HEK293T (cell line): Measurements from ENCODE around the gene RNF217.
"Not testable (repeated sequence)": the region's sequence is repeated elsewhere in the genome, so short reads cannot be mapped to it uniquely, and the experiment has no call there.

Experiments
- CTCF ChIA-PET: fragments of 350-600 bp; formaldehyde crosslinking; extraction: SDS; loops from one replicate; lab custom pipeline; 2021; ENCODE audit warnings: antibody characterized with exemption, inconsistent platforms; lab: Yijun Ruan, JAX
- POLR2A ChIA-PET: fragments of 350-600 bp; formaldehyde crosslinking; extraction: SDS; loops from one replicate; lab custom pipeline; 2020; ENCODE audit warnings: antibody characterized with exemption, inconsistent platforms; lab: Yijun Ruan, JAX
- DNase-seq: peaks from one replicate; pipeline ENCODE4 v3.0.0; 2012; ENCODE audit warnings: mixed read lengths; ENCODE audit errors: extremely low spot score
- ARNT ChIP-seq: fragments of 450-650 bp; IDR thresholded peaks from 2 replicates; pipeline ENCODE4 v1.6.1; 2017; ENCODE audit warnings: mild to moderate bottlenecking
- BHLHE40 ChIP-seq: fragments of 450-650 bp; IDR thresholded peaks from 2 replicates; pipeline ENCODE4 v1.6.1; 2016; ENCODE audit warnings: mild to moderate bottlenecking, moderate library complexity, borderline replicate concordance
- CTBP1 ChIP-seq: fragments of 450-650 bp; IDR thresholded peaks from 2 replicates; pipeline ENCODE4 v1.6.1; 2016; ENCODE audit warnings: borderline replicate concordance
- ELF4 ChIP-seq: fragments of 450-650 bp; IDR thresholded peaks from 2 replicates; pipeline ENCODE4 v1.6.1; 2017; ENCODE audit warnings: antibody characterized with exemption
- FOXA1 ChIP-seq: fragments of 450-650 bp; IDR thresholded peaks from 2 replicates; pipeline ENCODE4 v1.6.1; 2016; ENCODE audit warnings: mild to moderate bottlenecking
- FOXK2 ChIP-seq: fragments of 450-650 bp; IDR thresholded peaks from 2 replicates; pipeline ENCODE4 v1.6.1; 2016; ENCODE audit warnings: mild to moderate bottlenecking
- FOXM1 ChIP-seq: fragments of 450-650 bp; IDR thresholded peaks from 2 replicates; pipeline ENCODE4 v1.6.1; 2017; ENCODE audit warnings: mild to moderate bottlenecking, borderline replicate concordance
- HDGF ChIP-seq: fragments of 450-650 bp; IDR thresholded peaks from 2 replicates; pipeline ENCODE4 v1.6.1; 2017; ENCODE audit warnings: antibody characterized with exemption, borderline replicate concordance
- L3MBTL2 ChIP-seq: fragments of 450-650 bp; conservative IDR thresholded peaks from 2 replicates; pipeline ENCODE4 v1.6.1; 2016; ENCODE audit warnings: mild to moderate bottlenecking
- LEF1 ChIP-seq: fragments of 450-650 bp; IDR thresholded peaks from 2 replicates; pipeline ENCODE4 v1.6.1; 2017; ENCODE audit warnings: mild to moderate bottlenecking, borderline replicate concordance
- NFRKB ChIP-seq: fragments of 450-650 bp; IDR thresholded peaks from 2 replicates; pipeline ENCODE4 v1.6.1; 2016; ENCODE audit warnings: mild to moderate bottlenecking, moderate library complexity
- PKNOX1 ChIP-seq: fragments of 450-650 bp; IDR thresholded peaks from 2 replicates; pipeline ENCODE4 v1.6.1; 2016
- SP1 ChIP-seq: fragments of 450-650 bp; IDR thresholded peaks from 2 replicates; pipeline ENCODE4 v1.6.1; 2017
- SUZ12 ChIP-seq: fragments of 450-650 bp; IDR thresholded peaks from 2 replicates; pipeline ENCODE4 v1.6.1; 2016; ENCODE audit warnings: mild to moderate bottlenecking
- TARDBP ChIP-seq: fragments of 450-650 bp; IDR thresholded peaks from 2 replicates; pipeline ENCODE4 v1.6.1; 2016
- ZNF384 ChIP-seq: fragments of 450-650 bp; IDR thresholded peaks from 2 replicates; pipeline ENCODE4 v1.6.1; 2016

The RNF217 gene

GRCh38 chr6:125020385-125020784 is 58.1 kb downstream of the RNF217 start:
- TF ChIP-seq ZNF384 (no peak), SUZ12 (no peak), CTBP1 (no peak), ARNT (no peak), PKNOX1 (no peak), FOXA1 (no peak), L3MBTL2 (no peak), FOXM1 (no peak), FOXK2 (no peak), SP1 (no peak), ELF4 (no peak)
- ChIA-PET CTCF (interaction anchor here (0.6 kb wide), 1 partner anchor 1021 kb away, joined by 3 read pairs; no protein-coding TSS in a partner anchor), POLR2A (no interaction called here)
- no peak for DNase-seq

- DNase-seq, result no peak
- ChIA-PET CTCF (no interaction called here), POLR2A (no interaction called here)
These were observed 60.3 kb downstream of the RNF217 start for GRCh38 chr6:125022391-125022989.

GRCh38 chr6:125025164-125025854 is 63.1 kb downstream of the RNF217 start:
- TF ChIP-seq TARDBP (no peak), SP1 (no peak), CTBP1 (no peak), FOXK2 (no peak), FOXA1 (no peak), SUZ12 (no peak), ZNF384 (no peak), FOXM1 (no peak), ARNT (no peak), LEF1 (no peak), ELF4 (no peak), NFRKB (no peak), PKNOX1 (no peak), L3MBTL2 (no peak), HDGF (no peak), BHLHE40 (no peak)
- POLR2A ChIA-PET, result interaction anchor here (1.0 kb wide), 1 partner anchor 25 kb away, joined by 3 read pairs; no protein-coding TSS in a partner anchor
- CTCF ChIA-PET, result no interaction called here
- no peak for DNase-seq

More at GRCh38 chr6:125022391-125022989, 60.3 kb downstream of the RNF217 start:
- TF ChIP-seq FOXK2, result no peak
- TF ChIP-seq SUZ12, result no peak
- no peak for TF ChIP-seq ARNT
- TF ChIP-seq NFRKB, result no peak
- TF ChIP-seq FOXA1, result no peak
- no peak for TF ChIP-seq LEF1
- TF ChIP-seq HDGF, result no peak

- TF ChIP-seq ZNF384, result no peak
These were observed 65.0 kb downstream of the RNF217 start for GRCh38 chr6:125027287-125027686.

GRCh38 chr6:125030969-125031368 is 68.7 kb downstream of the RNF217 start:
- ChIA-PET POLR2A (no interaction called here), CTCF (no interaction called here)
- no peak for DNase-seq
- TF ChIP-seq ELF4 (no peak), SUZ12 (no peak)

More at GRCh38 chr6:125027287-125027686, 65.0 kb downstream of the RNF217 start:
- no peak for DNase-seq
- ChIA-PET POLR2A (no interaction called here), CTCF (no interaction called here)

- TF ChIP-seq HDGF (no peak), ZNF384 (no peak), FOXK2 (no peak), TARDBP (no peak), SP1 (no peak), ELF4 (no peak), ARNT (no peak), FOXM1 (no peak), CTBP1 (no peak), FOXA1 (no peak), BHLHE40 (no peak), L3MBTL2 (no peak)
These were observed 69.1 kb downstream of the RNF217 start for GRCh38 chr6:125031385-125031784.

GRCh38 chr6:125034929-125035328 is 72.7 kb downstream of the RNF217 start:
- POLR2A ChIA-PET, DNase-seq: not testable (repeated sequence)
- CTCF ChIA-PET, result interaction anchor here (1.0 kb wide), 1 partner anchor 9 kb away, joined by 6 read pairs; no protein-coding TSS in a partner anchor

More at GRCh38 chr6:125031385-125031784, 69.1 kb downstream of the RNF217 start:
- POLR2A ChIA-PET, result no interaction called here
- no peak for DNase-seq
- CTCF ChIA-PET, result no interaction called here

- POLR2A ChIA-PET, CTCF ChIA-PET, DNase-seq: not testable (repeated sequence)
These were observed 74.2 kb downstream of the RNF217 start for GRCh38 chr6:125036486-125036885.
